ENCODE measurements around the gene RAC2. TPM values are rescaled to one million over a fixed set of nuclear protein-coding genes. Genes with fewer than 3 reads are reported as not detected.
A peak's percentile ranks its signal among the peaks of the same experiment; 100 is the strongest.

RAC2 gene
- total and polyA plus RNA-seq, 5 donors = 1.8 to 8.6 (median 4.3) TPM

DNA sequence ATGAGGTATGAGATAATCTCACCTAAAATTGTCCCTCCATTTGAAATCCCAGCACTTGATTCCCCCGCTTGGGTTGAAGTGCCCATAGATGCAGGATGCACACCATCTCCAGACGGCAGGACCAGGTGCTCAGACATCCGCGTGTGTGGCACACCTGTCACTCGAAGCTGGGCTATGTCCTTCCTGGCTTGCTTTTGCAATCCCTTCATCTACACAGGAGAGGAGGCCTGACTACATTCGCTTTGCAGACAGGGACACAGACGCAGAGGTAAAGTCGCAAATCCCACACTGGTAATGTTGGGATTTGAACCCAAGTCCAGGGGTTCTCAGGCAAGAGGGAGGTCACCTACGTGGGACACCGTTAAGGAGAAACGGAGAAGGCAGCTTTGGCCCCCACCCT is 31.1 kb upstream of the RAC2 start:
- WGBS = 87% methylated on average over 11 of the region's 11 CpGs
- no peak overlapping the region for H3K27ac ChIP-seq (ENCODE audit: low read length)
- ATAC-seq (no peak), DNase-seq (peak in 1 of 3 donors; percentile 7)
- H3K9me3 ChIP-seq (ENCODE audit: control insufficient read depth, low read length) = no peaks in the 10 kb centered on the region
- no peaks in the 10 kb centered on the region for H3K27me3 ChIP-seq (ENCODE audit: control insufficient read depth, insufficient read depth)
- H3K4me1 ChIP-seq (ENCODE audit: control insufficient read depth, insufficient read depth, low read length) = no peaks in the 10 kb centered on the region
- intact Hi-C loops (cut with DNase I) = no loop called here
- H3K4me3 ChIP-seq (ENCODE audit: low read length) = no peak overlapping the region

DNA sequence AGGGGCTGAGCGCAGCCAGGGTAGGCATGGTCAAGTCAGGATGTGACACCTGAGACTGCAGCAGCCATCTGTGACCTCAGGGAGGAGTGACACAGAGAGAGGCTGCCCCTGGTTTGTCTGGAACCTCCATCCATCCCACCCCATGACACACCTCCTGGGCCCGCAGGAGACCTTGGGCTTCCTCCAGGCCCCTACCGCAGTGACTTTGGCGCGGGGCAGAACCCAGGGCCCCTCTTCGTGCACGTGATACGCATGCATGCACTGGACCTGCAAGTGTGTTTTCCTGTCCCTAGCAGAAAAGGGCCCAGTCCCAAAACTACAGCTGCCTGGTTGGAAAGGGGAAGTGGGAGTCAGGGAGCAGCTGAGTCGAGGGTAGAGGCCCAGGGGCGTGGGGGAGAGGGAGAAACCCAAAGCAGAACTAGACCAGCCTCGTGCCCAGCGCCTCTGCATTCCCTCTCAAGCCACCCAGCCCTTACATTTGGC is 30.4 kb upstream of the RAC2 start:
- no peaks in the 10 kb centered on the region for H3K4me1 ChIP-seq (ENCODE audit: control insufficient read depth, insufficient read depth, low read length)
- no peaks in the 10 kb centered on the region for H3K9me3 ChIP-seq (ENCODE audit: control insufficient read depth, low read length)
- whole genome bisulfite sequencing = 62% methylated on average over 12 of the region's 12 CpGs
- ATAC-seq (peak; percentile 59 to 72), DNase-seq (peak; percentile 54 to 82 (median 81))
- no peaks in the 10 kb centered on the region for H3K27me3 ChIP-seq (ENCODE audit: control insufficient read depth, insufficient read depth)
- no peak overlapping the region for H3K4me3 ChIP-seq (ENCODE audit: low read length)
- intact Hi-C loops (cut with DNase I) = no loop called here
- H3K27ac ChIP-seq (ENCODE audit: low read length) = no peak overlapping the region

DNA sequence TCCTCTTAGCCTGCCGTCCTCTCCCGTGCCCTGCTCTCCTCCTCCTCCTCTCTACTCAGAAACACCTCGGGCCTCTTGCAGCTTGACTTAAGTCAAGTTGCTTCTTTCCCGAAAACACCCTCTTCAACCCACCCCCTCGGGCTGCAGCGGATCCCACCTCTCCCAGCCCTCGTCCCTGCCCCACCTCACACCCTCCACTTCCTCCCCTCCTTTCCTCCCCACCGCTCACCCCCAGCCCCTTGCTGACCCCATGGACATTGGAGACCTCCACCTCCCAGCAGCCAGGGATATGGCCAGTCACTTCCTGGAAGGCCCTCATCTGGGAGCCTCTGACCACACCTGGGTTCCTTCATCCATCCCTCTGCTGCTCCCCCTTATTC is 29.8 kb upstream of the RAC2 start:
- Histone ChIP-seq H3K27ac (ENCODE audit: low read length) (no peak overlapping the region), H3K27me3 (ENCODE audit: control insufficient read depth, insufficient read depth) (no peaks in the 10 kb centered on the region), H3K9me3 (ENCODE audit: control insufficient read depth, low read length) (no peaks in the 10 kb centered on the region), H3K4me3 (ENCODE audit: low read length) (no peak overlapping the region), H3K4me1 (ENCODE audit: control insufficient read depth, insufficient read depth, low read length) (no peaks in the 10 kb centered on the region)
- intact Hi-C loops (cut with DNase I) = no loop called here
- 74% methylated on average over 8 of the region's 8 CpGs for WGBS
- DNase-seq = peak in 2 of 3 donors; percentile 22 to 26
- ATAC-seq = peak in 1 of 2 donors; percentile 19

DNA sequence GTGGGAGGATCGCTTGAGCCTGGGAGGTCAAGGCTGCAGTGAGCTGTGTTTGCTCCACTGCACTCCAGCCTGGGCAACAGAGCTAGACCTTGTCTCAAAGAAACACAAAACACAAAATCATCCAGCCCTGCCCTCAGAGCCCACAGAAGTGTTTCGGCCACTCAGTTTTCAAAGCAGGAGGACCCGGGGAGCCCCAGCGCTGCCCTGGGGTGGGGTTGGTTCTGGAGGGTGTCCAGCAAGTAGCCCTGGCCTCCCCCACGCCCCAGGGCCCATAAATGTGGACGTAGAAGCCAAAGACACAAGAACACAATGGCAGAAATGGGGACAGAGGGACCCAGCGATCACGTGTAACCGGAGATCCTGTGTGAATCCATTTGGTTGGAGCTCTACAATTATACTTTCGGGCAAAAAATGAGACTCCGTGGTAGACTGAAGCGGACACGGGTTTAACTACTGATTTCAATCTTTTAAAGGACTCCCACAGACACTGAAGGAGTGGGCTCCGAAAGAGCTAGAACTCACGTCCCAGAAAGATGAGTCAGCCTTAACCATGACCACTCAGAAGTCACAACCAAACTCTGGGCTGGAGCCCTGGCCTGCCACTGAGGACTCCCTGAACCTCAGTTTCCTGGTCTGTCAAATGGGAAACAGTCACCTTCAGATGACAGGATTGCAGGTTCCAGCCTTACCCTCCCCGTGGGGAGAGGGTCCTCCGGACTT is 29.2 kb upstream of the RAC2 start:
- Histone ChIP-seq H3K4me1 (ENCODE audit: control insufficient read depth, insufficient read depth, low read length) (no peaks in the 10 kb centered on the region), H3K27ac (ENCODE audit: low read length) (no peak overlapping the region), H3K9me3 (ENCODE audit: control insufficient read depth, low read length) (no peaks in the 10 kb centered on the region), H3K27me3 (ENCODE audit: control insufficient read depth, insufficient read depth) (no peaks in the 10 kb centered on the region), H3K4me3 (ENCODE audit: low read length) (no peak overlapping the region)
- 57% methylated on average over 17 of the region's 17 CpGs for WGBS
- intact Hi-C loops (cut with DNase I) = no loop called here
- DNase-seq (peak in 1 of 3 donors; percentile 38), ATAC-seq (no peak)

DNA sequence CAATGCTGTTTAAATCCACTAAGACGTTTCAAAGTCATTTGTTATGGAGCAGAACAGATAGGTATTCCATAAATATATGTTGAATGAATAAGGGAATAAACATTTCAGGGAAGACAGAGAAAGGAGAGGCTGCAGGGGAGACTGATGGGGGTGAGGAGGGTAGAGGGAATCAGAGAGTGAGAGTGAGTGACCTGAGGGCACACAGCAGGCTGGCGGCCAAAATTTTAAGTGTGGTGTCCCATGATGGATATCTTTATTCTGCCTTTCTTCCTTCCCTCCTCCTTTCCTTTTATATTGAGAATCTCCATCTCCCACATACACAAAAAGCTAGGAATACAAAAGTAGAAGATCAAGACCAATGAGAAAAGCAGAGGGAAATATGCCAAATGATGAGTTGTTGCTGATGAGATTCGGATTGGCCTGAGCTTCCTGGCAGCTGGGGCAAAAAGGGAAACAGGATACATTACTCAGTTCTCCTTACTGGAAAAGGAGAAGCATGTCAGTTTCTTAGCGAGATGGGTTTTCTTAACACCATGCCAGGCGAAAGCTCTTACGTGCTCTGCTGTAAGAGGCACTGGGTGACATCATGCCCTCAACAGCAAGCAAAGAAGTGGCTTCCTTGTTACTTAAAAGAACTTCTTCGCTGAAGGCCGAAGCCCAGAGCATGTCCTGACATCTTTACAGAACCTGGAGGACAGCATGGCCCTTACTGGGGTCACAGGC is 27.0 kb upstream of the RAC2 start:
- peak in 1 of 3 donors; percentile 40 for DNase-seq
- no peak overlapping the region for H3K27ac ChIP-seq (ENCODE audit: low read length)
- no peaks in the 10 kb centered on the region for H3K9me3 ChIP-seq (ENCODE audit: control insufficient read depth, low read length)
- no peaks in the 10 kb centered on the region for H3K27me3 ChIP-seq (ENCODE audit: control insufficient read depth, insufficient read depth)
- peak; percentile 13 to 49 for ATAC-seq
- H3K4me3 ChIP-seq (ENCODE audit: low read length) = no peak overlapping the region
- WGBS = 66% methylated on average over 8 of the region's 8 CpGs
- no peaks in the 10 kb centered on the region for H3K4me1 ChIP-seq (ENCODE audit: control insufficient read depth, insufficient read depth, low read length)
- intact Hi-C loops (cut with DNase I) = no loop called here

DNA sequence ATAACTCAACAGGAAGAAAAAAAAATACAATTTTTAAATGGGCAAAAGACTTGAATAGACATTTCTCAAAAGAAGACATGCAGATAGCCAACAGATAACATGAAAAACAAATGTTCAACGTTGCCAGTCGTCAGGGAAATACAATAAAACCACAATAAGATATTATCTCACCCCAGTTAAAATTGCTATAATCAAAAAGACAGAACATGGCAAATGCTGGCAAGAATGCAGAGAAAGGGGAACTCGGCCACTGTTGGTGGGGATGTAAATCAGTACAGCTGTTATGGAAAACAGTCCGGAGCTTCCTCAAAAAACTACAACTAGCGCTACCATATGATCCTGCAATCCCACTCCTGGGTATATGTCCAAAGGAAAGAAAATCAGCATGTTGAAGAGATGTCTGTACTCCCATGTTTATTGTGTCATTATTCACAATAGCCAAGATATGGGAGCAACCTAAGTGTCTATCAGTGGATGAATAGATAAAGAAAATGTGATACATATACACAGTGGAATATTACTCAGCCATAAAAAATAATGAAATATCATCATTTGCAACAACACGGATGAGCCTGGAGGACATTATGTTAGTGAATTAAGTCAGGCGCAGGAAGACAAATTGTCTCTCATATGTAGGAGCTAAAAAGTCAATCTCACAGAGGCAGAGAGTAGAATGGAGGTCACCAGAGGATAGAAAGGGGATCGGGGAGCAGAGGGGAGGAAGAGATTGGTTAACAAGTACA is 26.0 kb upstream of the RAC2 start:
- ATAC-seq (no peak), DNase-seq (peak in 2 of 3 donors; percentile 4 to 17)
- H3K9me3 ChIP-seq (ENCODE audit: control insufficient read depth, low read length) = no peaks in the 10 kb centered on the region
- no peak overlapping the region for H3K4me3 ChIP-seq (ENCODE audit: low read length)
- H3K4me1 ChIP-seq (ENCODE audit: control insufficient read depth, insufficient read depth, low read length) = no peaks in the 10 kb centered on the region
- intact Hi-C loops (cut with DNase I) = loop anchor here in 1 of 4 donors (10.0 kb wide), 1 partner anchor 195 kb away; no protein-coding TSS in a partner anchor
- H3K27ac ChIP-seq (ENCODE audit: low read length) = no peak overlapping the region
- WGBS = 74% methylated on average over 8 of the region's 8 CpGs
- H3K27me3 ChIP-seq (ENCODE audit: control insufficient read depth, insufficient read depth) = no peaks in the 10 kb centered on the region

DNA sequence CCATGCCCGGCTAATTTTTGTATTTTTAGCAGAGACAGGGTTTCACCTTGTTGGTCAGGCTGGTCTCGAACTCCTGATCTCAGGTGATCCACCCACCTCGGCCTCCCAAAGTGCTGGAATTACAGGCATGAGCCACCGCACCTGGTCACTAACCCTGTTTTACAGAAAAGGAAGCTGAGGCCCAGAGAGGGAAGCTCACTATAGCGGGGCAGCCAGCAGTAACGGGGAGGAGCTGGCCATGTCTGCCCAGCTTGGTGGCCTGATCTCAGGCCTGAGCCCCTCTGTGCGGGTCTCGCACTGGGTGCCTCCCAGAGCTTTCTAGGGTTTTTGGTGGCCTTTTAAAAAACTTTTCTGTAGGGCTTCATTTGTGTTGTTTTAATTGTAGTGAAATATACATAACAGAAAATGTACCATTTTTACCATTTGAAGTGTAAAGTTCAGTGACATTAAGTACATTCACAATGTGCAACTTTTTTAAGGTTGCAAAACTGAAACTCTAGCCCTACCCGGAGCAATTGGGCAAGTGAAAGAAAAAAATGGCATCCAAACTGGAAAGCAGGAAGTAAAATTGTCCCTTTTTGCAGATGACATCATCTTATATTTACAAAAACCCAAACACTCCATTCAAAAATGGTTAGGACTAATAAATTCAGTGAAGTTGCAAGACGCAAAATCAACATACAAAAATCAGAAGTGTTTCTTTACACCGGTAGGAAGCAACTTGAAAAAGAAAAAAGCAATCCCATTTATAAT is 23.8 kb upstream of the RAC2 start:
- intact Hi-C loops (cut with DNase I) = loop anchor here in 1 of 4 donors (10.0 kb wide), 1 partner anchor 193 kb away; no protein-coding TSS in a partner anchor
- Histone ChIP-seq H3K4me3 (ENCODE audit: low read length) (no peak overlapping the region), H3K9me3 (ENCODE audit: control insufficient read depth, low read length) (peaks cover 2% of the 10 kb centered on the region), H3K27ac (ENCODE audit: low read length) (no peak overlapping the region), H3K27me3 (ENCODE audit: control insufficient read depth, insufficient read depth) (no peaks in the 10 kb centered on the region), H3K4me1 (ENCODE audit: control insufficient read depth, insufficient read depth, low read length) (no peaks in the 10 kb centered on the region)
- ATAC-seq (no peak), DNase-seq (peak in 1 of 3 donors; percentile 25)
- 67% methylated on average over 11 of the region's 11 CpGs for WGBS

DNA sequence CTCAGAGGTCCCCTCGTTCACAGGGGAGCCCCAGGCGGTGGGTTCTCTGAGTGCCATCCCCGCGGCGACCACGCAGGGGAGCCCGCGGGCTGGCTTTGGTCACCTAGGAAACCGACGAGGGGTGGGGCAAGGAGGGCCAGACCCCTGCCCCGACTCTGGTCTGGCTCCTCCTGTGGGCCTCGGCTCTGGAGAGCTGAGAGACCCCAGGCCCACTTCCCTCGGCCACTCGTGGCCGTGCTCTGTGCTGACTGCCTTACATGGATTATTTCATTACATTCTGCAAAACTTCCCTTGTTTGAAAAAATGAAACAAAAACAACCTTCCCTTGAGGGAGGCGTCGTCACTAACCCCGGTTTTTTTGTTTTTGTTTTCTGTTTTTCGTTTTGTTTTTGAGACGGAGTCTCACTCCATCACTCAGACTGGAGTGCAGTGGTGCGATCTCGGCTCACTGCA is 23.1 kb upstream of the RAC2 start:
- H3K4me3 ChIP-seq (ENCODE audit: low read length) = peak overlapping the region; percentile 5
- no peaks in the 10 kb centered on the region for H3K4me1 ChIP-seq (ENCODE audit: control insufficient read depth, insufficient read depth, low read length)
- ATAC-seq (peak; percentile 75 to 82), DNase-seq (peak in 2 of 3 donors; percentile 76 to 81)
- 11% methylated on average over 22 of the region's 22 CpGs for WGBS
- no peaks in the 10 kb centered on the region for H3K27me3 ChIP-seq (ENCODE audit: control insufficient read depth, insufficient read depth)
- no peak overlapping the region for H3K27ac ChIP-seq (ENCODE audit: low read length)
- intact Hi-C loops (cut with DNase I) = loop anchor here in 1 of 4 donors (10.0 kb wide), 1 partner anchor 192 kb away; no protein-coding TSS in a partner anchor
- peaks cover 2% of the 10 kb centered on the region for H3K9me3 ChIP-seq (ENCODE audit: control insufficient read depth, low read length)

DNA sequence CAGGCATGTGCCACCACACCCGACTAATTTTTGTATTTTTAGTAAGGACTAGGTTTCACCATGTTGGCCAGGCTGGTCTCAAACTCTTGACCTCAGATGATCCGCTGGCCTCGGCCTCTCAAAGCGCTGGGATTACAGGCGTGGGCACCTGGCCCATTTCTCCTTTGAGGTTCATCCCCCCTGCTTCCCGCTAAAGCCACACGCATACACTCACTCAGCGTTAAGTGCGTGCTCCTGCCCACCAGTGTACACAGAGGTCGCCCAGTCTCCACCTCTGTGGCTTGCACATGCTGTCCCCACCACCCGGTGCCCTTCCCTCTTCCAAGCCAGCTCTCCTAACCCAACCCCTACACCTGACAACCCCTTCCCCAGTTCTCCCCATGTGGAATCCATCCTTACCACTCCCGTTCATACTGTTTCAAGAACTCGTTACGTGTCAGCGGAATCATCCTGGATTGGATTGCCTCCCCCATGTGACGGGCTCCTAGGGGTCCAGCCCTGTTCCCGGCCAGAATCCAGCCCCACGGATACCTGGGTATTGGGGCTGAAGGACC is 22.6 kb upstream of the RAC2 start:
- intact Hi-C loops (cut with DNase I) = loop anchor here in 1 of 4 donors (10.0 kb wide), 1 partner anchor 192 kb away; no protein-coding TSS in a partner anchor

More for the DNA sequence above, 22.6 kb upstream of the RAC2 start:
- 48% methylated on average over 18 of the region's 18 CpGs for WGBS
- Histone ChIP-seq H3K27me3 (ENCODE audit: control insufficient read depth, insufficient read depth) (no peaks in the 10 kb centered on the region), H3K4me1 (ENCODE audit: control insufficient read depth, insufficient read depth, low read length) (no peaks in the 10 kb centered on the region), H3K9me3 (ENCODE audit: control insufficient read depth, low read length) (peaks cover 2% of the 10 kb centered on the region), H3K27ac (ENCODE audit: low read length) (no peak overlapping the region), H3K4me3 (ENCODE audit: low read length) (no peak overlapping the region)
- peak in 1 of 3 donors; percentile 32 for DNase-seq
- peak; percentile 22 for ATAC-seq

Data from right cardiac atrium (tissue), 5 donors.